LNCaP clone FGC (cell line): ENCODE data around the gene SLC30A2.

ENCODE experiments used
- DNase-seq: peaks from one replicate; pipeline ENCODE4 v3.0.0-alpha.2; 2011; ENCODE audit warnings: low read depth
- H3K4me3 ChIP-seq: 2 replicates; pipeline ENCODE4 v1.5.1; 2011; ENCODE audit warnings: mild to moderate bottlenecking, low read depth, low read length, control low read depth
- CTCF ChIP-seq: IDR thresholded peaks from 2 replicates; pipeline ENCODE4 v1.5.1; 2012; ENCODE audit warnings: mild to moderate bottlenecking; ENCODE audit not compliant: control insufficient read depth, insufficient read depth; ENCODE audit errors: extremely low read depth

Gene SLC30A2

GRCh38 chr1:26050248-26050640 is 4.3 kb upstream of the SLC30A2 start:
- TF ChIP-seq CTCF, result no peak
- no peak for DNase-seq
- no peak overlapping the region for H3K4me3 ChIP-seq

GRCh38 chr1:26049531-26050247 is 3.8 kb upstream of the SLC30A2 start:
- DNase-seq, result no peak
- H3K4me3 ChIP-seq, result no peak overlapping the region
- no peak for TF ChIP-seq CTCF

- DNase-seq, result no peak
- TF ChIP-seq CTCF, result no peak
- no peak overlapping the region for H3K4me3 ChIP-seq
Observed at GRCh38 chr1:26047278-26047874, 1.5 kb upstream of the SLC30A2 start.

- no peak overlapping the region for H3K4me3 ChIP-seq
- DNase-seq, result no peak
Observed at GRCh38 chr1:26046246-26047095, 553 bp upstream of the SLC30A2 start.

GRCh38 chr1:26044971-26045721 is 772 bp downstream of the SLC30A2 start:
- TF ChIP-seq CTCF, result no peak
- H3K4me3 ChIP-seq, result no peak overlapping the region
- no peak for DNase-seq

More at GRCh38 chr1:26046246-26047095, 553 bp upstream of the SLC30A2 start:
- no peak for TF ChIP-seq CTCF

GRCh38 chr1:26044414-26044813 is 1.5 kb downstream of the SLC30A2 start:
- H3K4me3 ChIP-seq, result no peak overlapping the region
- DNase-seq, result no peak
- no peak for TF ChIP-seq CTCF
